ENCODE data around the gene INTS1. TPM values are rescaled to one million over a fixed set of nuclear protein-coding genes. Genes with fewer than 3 reads are reported as not detected.
A peak's percentile ranks its signal among the peaks of the same experiment; 100 is the strongest.

The INTS1 gene
- total and polyA plus RNA-seq, 10 of the 15 experiments (the other 5 are each of a cell fraction or from before 2014, with no cell fraction given): 0.52 to 89.0 (median 15.1) TPM

GRCh38 chr7:1552200-1552599 is 48.0 kb upstream of the INTS1 start:
- Histone ChIP-seq H3K9me3 (replicated peaks; ENCODE audit: control insufficient read depth, insufficient read depth, low read length) (no peaks in the 10 kb centered on the region), H3K4me2 (ENCODE audit: control insufficient read depth, insufficient read depth) (no peak overlapping the region), H3K27me3 (replicated peaks in 1 of 2; ENCODE audit: control insufficient read depth in 2 of 2, insufficient read depth in 2 of 2, low read length in 1 of 2) (no peaks in the 10 kb centered on the region), H3K36me3 (ENCODE audit: control insufficient read depth in 2 of 2, insufficient read depth in 2 of 2, low read length in 1 of 2) (no peaks in the 10 kb centered on the region), H3K4me3 (no peak overlapping the region), H3K9ac (ENCODE audit: control insufficient read depth, insufficient read depth, low read length) (no peak overlapping the region), H4K20me1 (ENCODE audit: control insufficient read depth, insufficient read depth) (no peaks in the 10 kb centered on the region), H3K27ac (ENCODE audit: control insufficient read depth, insufficient read depth) (no peak overlapping the region), H2AFZ (ENCODE audit: control insufficient read depth, low read depth, low read length) (no peak overlapping the region), H3K4me1 (ENCODE audit: control insufficient read depth, insufficient read depth, low read length) (no peaks in the 10 kb centered on the region), H3K79me2 (ENCODE audit: control insufficient read depth, insufficient read depth, low read length) (no peaks in the 10 kb centered on the region)
- ATAC-seq: no peak
- whole genome bisulfite sequencing (ENCODE audit: insufficient coverage, insufficient replicate concordance, low lambda C conversion rate, missing lambda C conversion rate): 62% methylated on average over 7 of the region's 7 CpGs
- TF ChIP-seq BCL3 (IDR thresholded peaks at IDR 0.05; ENCODE audit: borderline replicate concordance, insufficient read depth, low read depth, low read length, poor library complexity, severe bottlenecking) (peak; percentile 25), RFX5 (IDR thresholded peaks at IDR 0.05; ENCODE audit: low read depth, low read length) (no peak)
- in situ Hi-C loops (cut with MboI) (no loop called here), intact Hi-C loops (cut with micrococcal nuclease; ENCODE audit: unreplicated experiment) (no loop called here)
- SMC1A ChIA-PET (ENCODE audit: uncharacterized antibody, unreplicated experiment): no interaction called here
- no TSS peak for BruUV-seq (replicated peaks)
- RAD21 ChIA-PET (ENCODE audit: unreplicated experiment): no interaction called here
- FAIRE-seq: no peak
- no peak for DNase-seq (ENCODE audit: low read depth, low spot score)
- CTCF ChIA-PET: no interaction called here
- POLR2A ChIA-PET: no interaction called here

GRCh38 chr7:1550846-1551155 is 46.6 kb upstream of the INTS1 start:
- ChIA-PET RAD21 (ENCODE audit: unreplicated experiment) (no interaction called here), POLR2A (no interaction called here)
- TF ChIP-seq ZZZ3 (IDR thresholded peaks at IDR 0.05; ENCODE audit: control insufficient read depth, insufficient read length, low read depth) (no peak), RB1 (IDR thresholded peaks at IDR 0.05; ENCODE audit: borderline replicate concordance) (no peak), CUX1 (IDR thresholded peaks at IDR 0.05; ENCODE audit: insufficient replicate concordance, low read depth, low read length) (no peak), NR2C1 (IDR thresholded peaks at IDR 0.05) (no peak), ETV6 (conservative IDR thresholded peaks at IDR 0.05 in 1 of 2, IDR thresholded peaks at IDR 0.05 in 1 of 2; ENCODE audit: borderline replicate concordance in 1 of 2, low read depth in 1 of 2) (no peak), RELB (IDR thresholded peaks at IDR 0.05; ENCODE audit: low read depth) (no peak), CHD2 (IDR thresholded peaks at IDR 0.05; ENCODE audit: borderline replicate concordance, low read depth, low read length) (no peak)

More at GRCh38 chr7:1550846-1551155, 46.6 kb upstream of the INTS1 start:
- WGBS (ENCODE audit: insufficient coverage, insufficient replicate concordance, low lambda C conversion rate, missing lambda C conversion rate): 80% methylated on average over 15 of the region's 17 CpGs
- no peak for FAIRE-seq
- H3K4me3 ChIP-seq: no peak overlapping the region
- SMC1A ChIA-PET (ENCODE audit: uncharacterized antibody, unreplicated experiment): no interaction called here
- H3K36me3 ChIP-seq (ENCODE audit: control insufficient read depth in 2 of 2, insufficient read depth in 2 of 2, low read length in 1 of 2): no peaks in the 10 kb centered on the region
- CTCF ChIA-PET: no interaction called here
- H3K9me3 ChIP-seq (replicated peaks; ENCODE audit: control insufficient read depth, insufficient read depth, low read length): no peaks in the 10 kb centered on the region
- BruUV-seq (replicated peaks): no TSS peak
- H3K4me1 ChIP-seq (ENCODE audit: control insufficient read depth, insufficient read depth, low read length): no peaks in the 10 kb centered on the region
- no peak for ATAC-seq
- no peak overlapping the region for H3K27ac ChIP-seq (ENCODE audit: control insufficient read depth, insufficient read depth)
- intact Hi-C loops (cut with micrococcal nuclease; ENCODE audit: unreplicated experiment) (no loop called here), in situ Hi-C loops (cut with MboI) (no loop called here)
- H4K20me1 ChIP-seq (ENCODE audit: control insufficient read depth, insufficient read depth): no peaks in the 10 kb centered on the region
- no peak overlapping the region for H2AFZ ChIP-seq (ENCODE audit: control insufficient read depth, low read depth, low read length)
- H3K4me2 ChIP-seq (ENCODE audit: control insufficient read depth, insufficient read depth): no peak overlapping the region
- H3K9ac ChIP-seq (ENCODE audit: control insufficient read depth, insufficient read depth, low read length): no peak overlapping the region
- DNase-seq (ENCODE audit: low read depth, low spot score): no peak
- H3K79me2 ChIP-seq (ENCODE audit: control insufficient read depth, insufficient read depth, low read length): no peaks in the 10 kb centered on the region
- H3K27me3 ChIP-seq (replicated peaks in 1 of 2; ENCODE audit: control insufficient read depth in 2 of 2, insufficient read depth in 2 of 2, low read length in 1 of 2): no peaks in the 10 kb centered on the region

Data from GM12878 (cell line).